ENCODE data around the gene GPR17.

GPR17 gene, protein sequence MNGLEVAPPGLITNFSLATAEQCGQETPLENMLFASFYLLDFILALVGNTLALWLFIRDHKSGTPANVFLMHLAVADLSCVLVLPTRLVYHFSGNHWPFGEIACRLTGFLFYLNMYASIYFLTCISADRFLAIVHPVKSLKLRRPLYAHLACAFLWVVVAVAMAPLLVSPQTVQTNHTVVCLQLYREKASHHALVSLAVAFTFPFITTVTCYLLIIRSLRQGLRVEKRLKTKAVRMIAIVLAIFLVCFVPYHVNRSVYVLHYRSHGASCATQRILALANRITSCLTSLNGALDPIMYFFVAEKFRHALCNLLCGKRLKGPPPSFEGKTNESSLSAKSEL

GRCh38 chr2:127645395-127646291 is at the start of gene GPR17:
GPR17 (plus strand) TSS chr2:127646153; CDS start chr2:127650736, 4,583 bp downstream.
- no peak for DNase-seq (ENCODE audit: low spot score)

- no peak for DNase-seq (ENCODE audit: low spot score)
Measured at GRCh38 chr2:127596311-127597045, 49.5 kb upstream of the GPR17 start.

GRCh38 chr2:127597046-127597983 is 48.6 kb upstream of the GPR17 start:
- DNase-seq (ENCODE audit: low spot score) = no peak

DNA sequence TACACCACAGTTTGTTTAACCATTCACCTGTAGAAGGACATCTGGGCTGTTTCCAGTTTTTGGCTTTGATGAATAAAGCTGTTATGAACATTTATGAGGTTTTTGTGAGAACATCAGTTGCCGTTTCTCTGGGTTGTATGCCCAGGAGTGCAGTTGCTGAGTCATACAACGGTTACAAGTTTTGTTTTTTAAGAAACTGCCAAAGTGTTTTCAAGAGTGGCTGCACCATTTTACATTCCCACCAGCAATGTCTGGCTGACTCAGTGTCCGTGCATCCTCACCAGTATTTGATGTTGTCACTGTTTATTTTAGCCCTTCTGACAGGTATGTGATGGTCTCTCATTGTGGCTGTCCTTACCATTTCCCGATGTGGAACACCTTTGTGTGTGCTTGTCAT is 48.0 kb upstream of the GPR17 start:
- DNase-seq (ENCODE audit: low spot score) = no peak

DNA sequence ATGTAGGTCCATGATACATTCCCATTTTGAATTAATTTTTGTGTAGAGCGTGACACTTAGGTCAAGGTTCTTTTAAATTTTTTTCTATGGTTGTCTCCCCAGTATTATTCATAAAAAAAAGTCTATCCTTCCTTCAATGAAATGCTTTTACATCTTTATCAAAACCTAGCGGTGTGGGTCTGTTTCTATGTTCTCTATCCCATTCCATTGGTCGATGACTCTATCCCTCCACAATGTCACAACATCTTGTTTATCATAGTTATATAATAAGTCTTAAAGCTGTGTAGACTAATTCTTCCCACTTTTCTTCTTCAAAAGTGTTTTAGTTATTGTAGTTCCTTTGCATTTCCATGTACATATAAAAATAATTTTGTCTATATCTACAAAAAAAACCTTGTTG is 47.2 kb upstream of the GPR17 start:
- DNase-seq (ENCODE audit: low spot score) = no peak

DNA sequence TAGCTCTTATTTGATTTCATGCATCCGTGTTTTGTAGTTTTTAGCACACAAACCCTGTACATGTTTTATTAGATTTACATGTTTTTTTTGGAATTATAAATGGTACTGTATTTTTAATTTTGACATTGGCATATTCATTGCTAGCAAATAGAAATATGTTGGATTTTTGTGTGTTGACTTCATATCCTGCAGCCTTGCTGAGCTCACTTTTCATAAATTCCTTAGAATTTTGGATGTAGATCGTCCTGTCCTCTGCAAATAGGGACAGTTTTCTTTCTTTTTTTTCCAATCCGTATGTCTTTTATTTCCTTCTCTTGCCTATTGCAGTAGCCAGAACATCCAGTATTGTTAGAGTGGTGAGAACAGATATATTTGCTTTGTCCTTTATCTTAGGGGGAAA is 46.7 kb upstream of the GPR17 start:
- DNase-seq (ENCODE audit: low spot score) = no peak

- no peak for DNase-seq (ENCODE audit: low spot score)
Measured at GRCh38 chr2:127604986-127605385, 41.0 kb upstream of the GPR17 start.

DNA sequence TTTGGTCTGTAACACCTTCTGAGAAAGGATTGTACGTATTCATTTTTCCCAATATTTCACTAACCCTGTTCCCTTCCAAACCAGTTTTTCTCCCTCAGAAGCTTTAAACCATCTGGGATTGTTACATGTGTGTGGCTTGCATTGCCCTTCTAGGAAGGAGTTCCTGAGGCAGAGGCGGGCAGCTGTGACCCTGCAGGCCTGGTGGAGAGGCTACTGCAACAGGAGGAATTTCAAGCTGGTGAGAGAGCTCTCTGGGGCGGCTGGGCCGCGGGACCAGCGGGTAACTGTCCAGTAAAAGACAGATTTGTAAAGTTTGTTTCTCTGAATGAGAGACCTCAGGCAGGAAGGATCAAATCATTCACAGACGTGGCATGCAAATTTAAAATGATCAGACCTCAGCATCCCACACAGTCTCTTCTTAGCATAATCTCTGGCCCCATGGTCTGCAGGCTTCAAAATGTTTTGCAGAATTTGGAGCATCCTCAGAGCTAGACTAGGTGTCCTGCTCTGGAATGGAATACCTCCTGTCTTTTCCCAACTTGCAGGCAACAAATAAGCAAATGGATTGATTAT is 40.2 kb upstream of the GPR17 start:
- no peak for DNase-seq (ENCODE audit: low spot score)

DNA sequence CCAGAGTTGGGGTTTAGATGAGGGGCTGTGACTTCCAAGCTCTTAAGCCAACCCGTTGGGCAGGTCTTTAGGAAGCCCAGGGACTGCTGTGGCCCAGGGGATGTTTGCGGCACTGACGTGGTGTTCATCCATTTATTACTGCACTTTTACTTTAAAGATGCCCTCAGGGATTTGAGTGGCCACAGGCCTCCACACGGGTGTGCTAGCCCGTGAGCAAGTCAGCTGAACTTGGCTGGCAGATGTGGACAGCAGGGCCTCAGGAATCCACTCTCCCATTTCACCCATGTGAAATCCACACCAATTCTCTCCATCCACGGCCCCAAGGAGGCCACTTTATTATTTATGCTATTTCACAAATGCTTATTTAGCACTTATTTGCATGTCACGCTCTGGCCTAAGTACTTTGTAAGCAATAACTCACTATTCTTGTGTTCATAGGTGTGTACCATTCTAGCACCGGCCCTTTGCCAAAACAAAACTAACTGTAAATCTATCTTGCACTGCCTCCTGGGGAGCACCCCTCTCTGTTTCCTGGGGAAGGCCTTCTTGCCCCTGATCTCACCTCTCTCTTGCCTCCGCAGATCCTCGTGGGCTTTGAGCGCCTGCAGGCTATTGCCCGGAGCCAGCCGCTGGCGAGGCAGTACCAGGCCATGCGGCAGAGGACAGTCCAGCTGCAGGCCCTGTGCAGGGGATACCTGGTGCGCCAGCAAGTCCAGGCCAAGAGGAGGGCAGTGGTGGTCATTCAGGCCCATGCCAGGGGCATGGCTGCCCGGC is 39.1 kb upstream of the GPR17 start:
- DNase-seq (ENCODE audit: low spot score) = no peak

DNA sequence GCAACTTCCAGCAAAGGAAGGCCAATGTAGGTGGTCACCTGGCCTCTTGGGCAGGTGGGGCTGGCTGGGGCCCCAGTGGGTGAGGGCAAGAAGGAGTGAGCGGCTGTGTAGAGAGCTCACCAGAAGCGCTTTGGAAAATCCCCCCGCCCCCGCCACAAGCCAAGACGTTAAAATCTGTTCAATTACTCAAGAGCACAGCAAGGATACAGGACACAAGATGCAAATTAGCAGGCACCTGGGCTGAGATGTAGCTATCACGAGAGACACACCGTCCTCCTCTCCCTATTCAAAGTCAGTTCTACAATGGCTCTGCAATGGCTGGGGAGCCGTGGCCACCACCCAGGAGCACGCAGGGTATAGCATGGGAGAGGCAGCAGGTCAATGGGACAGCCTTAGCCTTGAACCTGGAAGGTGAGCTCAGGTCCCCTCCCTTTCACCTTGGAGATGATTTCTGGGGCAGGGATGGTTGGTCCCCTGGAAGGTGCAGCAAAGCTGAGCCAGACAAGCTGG is 38.5 kb upstream of the GPR17 start:
- DNase-seq (ENCODE audit: low spot score) = no peak

DNA sequence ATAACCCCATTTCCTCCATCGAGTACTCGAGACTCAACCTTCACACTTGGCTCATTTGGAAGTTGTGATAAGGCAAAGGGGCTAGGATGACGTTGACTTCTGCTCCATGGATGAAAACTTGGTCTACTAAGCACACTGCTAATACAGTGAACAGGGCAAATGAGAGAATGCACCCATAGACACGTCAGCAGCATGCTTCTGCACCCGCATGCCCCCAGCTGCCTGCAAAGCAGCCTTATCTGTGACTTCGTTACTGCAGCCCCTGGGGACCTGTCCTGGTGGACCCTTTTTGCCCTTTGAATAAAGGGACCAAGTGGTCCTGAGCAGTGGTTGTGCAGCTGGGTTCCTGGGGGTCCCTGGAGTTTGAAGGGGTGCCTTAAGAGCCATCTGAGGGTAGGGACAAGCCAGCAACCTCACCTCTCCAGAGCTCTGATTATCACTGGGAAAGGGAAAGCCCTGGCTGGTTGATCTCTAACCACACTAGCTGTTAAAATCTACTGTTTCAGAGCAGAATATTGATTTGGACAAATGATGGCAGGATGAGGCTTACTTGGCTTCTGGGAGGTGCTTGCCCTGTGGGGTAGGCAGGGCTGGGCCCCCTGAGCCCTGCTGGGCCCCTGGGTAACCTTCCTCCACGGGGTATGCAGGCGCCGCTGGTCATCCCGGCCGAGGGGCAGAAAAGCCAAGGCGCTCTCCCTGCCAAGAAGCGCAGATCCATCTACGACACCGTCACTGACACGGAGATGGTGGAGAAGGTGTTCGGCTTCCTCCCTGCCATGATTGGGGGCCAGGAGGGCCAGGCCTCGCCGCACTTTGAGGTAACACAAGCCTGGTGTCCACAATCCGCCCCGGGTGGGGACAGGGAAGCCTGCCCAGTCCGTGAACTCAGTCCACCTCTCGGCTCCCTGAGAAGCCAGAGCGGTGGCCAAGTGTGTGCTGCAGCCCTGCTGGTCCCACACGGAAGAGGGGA is 37.6 kb upstream of the GPR17 start:
- DNase-seq (ENCODE audit: low spot score) = no peak

DNA sequence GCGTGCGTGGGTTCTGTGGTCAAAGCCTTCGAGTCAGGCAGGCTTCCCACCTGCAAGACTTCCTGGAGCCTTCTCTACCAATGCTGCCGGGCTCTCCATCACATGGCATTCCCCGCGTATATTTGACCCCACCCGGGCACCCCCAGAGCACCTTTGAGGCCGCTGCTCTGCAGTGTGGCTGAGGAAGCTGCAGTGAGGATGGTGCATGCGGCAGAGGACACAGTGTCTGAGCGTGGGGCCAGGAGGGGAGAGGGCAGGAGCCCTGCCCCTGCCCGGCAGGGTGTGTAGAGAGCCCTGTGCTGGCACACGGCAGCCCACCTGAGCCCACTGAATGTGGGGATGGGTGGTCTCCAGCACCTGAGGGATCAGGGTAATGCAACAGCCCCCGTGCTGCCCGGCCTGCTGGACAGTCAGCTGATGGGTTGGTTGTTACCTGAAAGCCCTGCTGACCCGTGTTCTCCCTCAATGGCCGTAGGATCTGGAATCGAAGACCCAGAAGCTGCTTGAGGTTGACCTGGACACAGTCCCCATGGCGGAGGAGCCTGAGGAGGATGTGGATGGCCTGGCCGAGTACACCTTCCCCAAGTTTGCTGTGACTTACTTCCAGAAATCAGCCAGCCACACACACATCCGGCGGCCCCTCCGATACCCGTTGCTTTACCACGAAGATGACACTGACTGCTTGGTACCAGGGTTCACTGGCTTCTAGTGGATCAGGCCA is 36.8 kb upstream of the GPR17 start:
- no peak for DNase-seq (ENCODE audit: low spot score)

- no peak for DNase-seq (ENCODE audit: low spot score)
Measured at GRCh38 chr2:127609818-127610217, 36.1 kb upstream of the GPR17 start.

DNA sequence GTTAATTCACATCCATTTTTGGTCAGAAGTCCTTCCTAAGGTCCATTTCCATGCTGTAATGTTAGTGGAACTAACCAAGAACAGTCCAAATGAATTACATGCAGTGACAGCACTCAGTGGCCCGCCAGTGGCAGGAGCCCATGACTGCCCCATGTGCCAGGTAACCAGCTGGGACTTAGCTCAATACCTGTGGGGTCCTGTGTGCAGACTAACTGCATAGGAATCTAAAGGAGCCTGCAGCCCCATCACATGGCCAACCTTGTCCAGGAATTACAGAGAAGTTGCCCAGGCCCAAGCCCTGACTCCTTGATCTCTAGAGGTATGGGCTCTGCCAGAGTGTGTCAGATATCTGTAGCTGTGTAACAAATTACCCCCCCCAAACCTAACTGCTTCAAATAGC is 35.4 kb upstream of the GPR17 start:
- no peak for DNase-seq (ENCODE audit: low spot score)

- DNase-seq (ENCODE audit: low spot score) = no peak
Measured at GRCh38 chr2:127611076-127611925, 34.7 kb upstream of the GPR17 start.

DNA sequence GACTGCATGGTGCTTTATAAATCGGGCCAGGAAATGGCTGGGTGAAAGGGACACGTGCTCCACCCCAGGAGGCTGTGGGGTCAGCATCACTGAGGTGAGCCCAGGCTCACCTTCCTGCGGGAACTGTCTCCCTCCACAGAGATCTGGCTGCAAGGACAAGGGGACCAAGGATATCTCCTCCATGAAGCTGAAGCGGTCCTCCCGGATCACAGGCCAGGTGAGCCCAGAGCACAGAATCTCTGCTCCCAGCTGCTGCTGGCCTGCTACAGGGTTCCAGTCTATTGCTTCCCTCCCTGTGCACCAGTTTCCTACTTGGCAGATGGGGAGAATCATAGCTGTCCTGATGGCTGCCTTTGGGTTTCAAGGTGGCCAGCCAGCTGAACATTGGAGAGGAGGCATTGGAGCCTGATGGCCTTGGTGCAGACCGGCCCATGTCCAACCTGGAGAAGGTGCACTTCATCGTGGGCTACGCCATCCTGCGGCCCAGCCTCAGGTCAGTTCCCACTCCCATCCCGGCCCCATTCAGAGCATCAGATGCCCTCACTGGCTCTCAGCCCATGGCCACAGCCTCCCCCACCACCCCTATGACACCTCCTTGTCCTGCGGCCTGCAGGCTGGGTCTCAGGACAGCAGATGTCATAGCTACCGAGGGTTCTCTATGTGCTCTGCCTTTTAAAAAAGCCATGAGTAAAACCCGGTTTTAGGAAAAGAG is 33.7 kb upstream of the GPR17 start:
- DNase-seq (ENCODE audit: low spot score) = no peak

DNA sequence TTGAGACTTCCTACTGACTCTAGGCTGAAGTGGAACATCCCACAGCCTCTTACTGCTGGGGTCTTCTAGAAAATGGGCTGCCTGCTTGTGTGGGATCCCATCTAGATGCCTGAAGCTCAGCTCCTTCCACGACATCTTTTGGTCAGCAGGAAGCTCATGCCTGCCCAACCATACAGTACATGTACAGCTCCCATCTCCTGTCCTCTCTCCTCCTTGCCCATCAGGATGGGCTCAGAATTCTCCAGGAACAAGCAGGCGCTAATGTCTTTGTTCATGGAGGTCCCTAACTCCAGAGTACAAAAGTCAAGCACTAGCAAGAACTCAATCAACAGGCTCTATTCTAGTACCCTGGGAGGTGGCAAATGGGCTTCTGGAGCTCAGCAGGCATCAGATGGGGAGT is 31.7 kb upstream of the GPR17 start:
- no peak for DNase-seq (ENCODE audit: low spot score)
